ENCODE data around the gene PICALM.

PICALM gene

GRCh38 chr11:86079421-86079820 is 10.5 kb upstream of the PICALM start:
- DNase-seq, result no peak

- DNase-seq, result no peak
These were observed 5.1 kb upstream of the PICALM start for GRCh38 chr11:86073948-86074347.

- peak; percentile 25 for DNase-seq
These were observed 3.3 kb upstream of the PICALM start for GRCh38 chr11:86072211-86072610.

- DNase-seq, result peak; percentile 44
These were observed 1.5 kb upstream of the PICALM start for GRCh38 chr11:86070142-86071056.

GRCh38 chr11:86069408-86070101 is 671 bp upstream of the PICALM start:
- peak; percentile 96 for DNase-seq

GRCh38 chr11:86068138-86068871 is 579 bp downstream of the PICALM start:
- DNase-seq, result peak; percentile 46

- peak; percentile 18 for DNase-seq
These were observed 1.1 kb downstream of the PICALM start for GRCh38 chr11:86067851-86068137.

GRCh38 chr11:86067009-86067850 is 1.7 kb downstream of the PICALM start:
- no peak for DNase-seq

GRCh38 chr11:86066657-86067008 is 2.3 kb downstream of the PICALM start:
- no peak for DNase-seq

- no peak for DNase-seq
These were observed 2.9 kb downstream of the PICALM start for GRCh38 chr11:86066033-86066432.

- DNase-seq, result peak; percentile 60
These were observed 4.6 kb downstream of the PICALM start for GRCh38 chr11:86064220-86064803.

- peak; percentile 56 for DNase-seq
These were observed 5.3 kb downstream of the PICALM start for GRCh38 chr11:86063536-86063935.

GRCh38 chr11:86062719-86063118 is 6.2 kb downstream of the PICALM start:
- DNase-seq, result no peak

- DNase-seq, result no peak
These were observed 7.2 kb downstream of the PICALM start for GRCh38 chr11:86061483-86062205.

- no peak for DNase-seq
These were observed 8.3 kb downstream of the PICALM start for GRCh38 chr11:86060544-86060943.

GRCh38 chr11:86058360-86058759 is 10.5 kb downstream of the PICALM start:
- DNase-seq, result no peak

- no peak for DNase-seq
These were observed 12.5 kb downstream of the PICALM start for GRCh38 chr11:86056351-86056854.

- no peak for DNase-seq
These were observed 15.9 kb downstream of the PICALM start for GRCh38 chr11:86052693-86053641.

- no peak for DNase-seq
These were observed 18.6 kb downstream of the PICALM start for GRCh38 chr11:86050196-86050709.
